ENCODE results near the gene MYEOV. TPM values are rescaled to one million over a fixed set of nuclear protein-coding genes. Genes with fewer than 3 reads are reported as not detected.

Gene MYEOV
- total RNA-seq, 2 donors from 2014 or later, result 1.1 to 1.3 TPM

- Histone ChIP-seq H3K36me3 (no peaks in the 10 kb centered on the region), H3K27ac (no peak overlapping the region), H3K4me3 (no peak overlapping the region), H3K4me1 (ENCODE audit: control insufficient read depth in 1 of 2, low read depth in 2 of 2) (no peaks in the 10 kb centered on the region), H3K27me3 (replicated peaks; ENCODE audit: insufficient read depth) (no peaks in the 10 kb centered on the region), H3K9me3 (no peaks in the 10 kb centered on the region)
- ATAC-seq (ENCODE audit: insufficient number of reproducible peaks, low FRiP score, low read depth) (no peak), DNase-seq (ENCODE audit: low spot score) (no peak)
- no peak for TF ChIP-seq CTCF (IDR thresholded peaks at IDR 0.05)
These were observed 8.2 kb upstream of the MYEOV start for GRCh38 chr11:69285766-69286165.

GRCh38 chr11:69286374-69287371, 7.3 kb upstream of the MYEOV start:
- no peak for TF ChIP-seq CTCF (IDR thresholded peaks at IDR 0.05)
- no peaks in the 10 kb centered on the region for H3K36me3 ChIP-seq
- H3K4me3 ChIP-seq, result no peak overlapping the region
- no peak overlapping the region for H3K27ac ChIP-seq
- ATAC-seq (ENCODE audit: insufficient number of reproducible peaks, low FRiP score, low read depth) (no peak), DNase-seq (ENCODE audit: low spot score) (no peak)
- no peaks in the 10 kb centered on the region for H3K9me3 ChIP-seq
- no peaks in the 10 kb centered on the region for H3K4me1 ChIP-seq (ENCODE audit: control insufficient read depth in 1 of 2, low read depth in 2 of 2)
- no peaks in the 10 kb centered on the region for H3K27me3 ChIP-seq (replicated peaks; ENCODE audit: insufficient read depth)

GRCh38 chr11:69287968-69288882, 5.7 kb upstream of the MYEOV start:
- DNase-seq (ENCODE audit: low spot score), result no peak

GRCh38 chr11:69288883-69289242, 5.1 kb upstream of the MYEOV start:
- no peak for ATAC-seq (ENCODE audit: insufficient number of reproducible peaks, low FRiP score, low read depth)
- H3K9me3 ChIP-seq, result no peaks in the 10 kb centered on the region
- no peak overlapping the region for H3K27ac ChIP-seq
- TF ChIP-seq CTCF (IDR thresholded peaks at IDR 0.05), result no peak
- no peaks in the 10 kb centered on the region for H3K4me1 ChIP-seq (ENCODE audit: control insufficient read depth in 1 of 2, low read depth in 2 of 2)
- no peak for DNase-seq (ENCODE audit: low spot score)
- H3K4me3 ChIP-seq, result no peak overlapping the region
- no peaks in the 10 kb centered on the region for H3K36me3 ChIP-seq
- no peaks in the 10 kb centered on the region for H3K27me3 ChIP-seq (replicated peaks; ENCODE audit: insufficient read depth)

More at GRCh38 chr11:69287968-69288882, 5.7 kb upstream of the MYEOV start:
- Histone ChIP-seq H3K36me3 (no peaks in the 10 kb centered on the region), H3K27ac (no peak overlapping the region), H3K4me3 (no peak overlapping the region), H3K9me3 (no peaks in the 10 kb centered on the region), H3K4me1 (ENCODE audit: control insufficient read depth in 1 of 2, low read depth in 2 of 2) (no peaks in the 10 kb centered on the region), H3K27me3 (replicated peaks; ENCODE audit: insufficient read depth) (no peaks in the 10 kb centered on the region)
- no peak for TF ChIP-seq CTCF (IDR thresholded peaks at IDR 0.05)
- ATAC-seq (ENCODE audit: insufficient number of reproducible peaks, low FRiP score, low read depth), result no peak

GRCh38 chr11:69290806-69291205, 3.1 kb upstream of the MYEOV start:
- no peak overlapping the region for H3K27ac ChIP-seq
- peaks cover 0 to 1% of the 10 kb centered on the region in 2 donors for H3K4me1 ChIP-seq (ENCODE audit: control insufficient read depth in 1 of 2, low read depth in 2 of 2)
- H3K4me3 ChIP-seq, result no peak overlapping the region
- H3K9me3 ChIP-seq, result no peaks in the 10 kb centered on the region
- no peak for DNase-seq (ENCODE audit: low spot score)
- H3K36me3 ChIP-seq, result no peaks in the 10 kb centered on the region
- no peak for ATAC-seq (ENCODE audit: insufficient number of reproducible peaks, low FRiP score, low read depth)
- no peak for TF ChIP-seq CTCF (IDR thresholded peaks at IDR 0.05)
- no peaks in the 10 kb centered on the region for H3K27me3 ChIP-seq (replicated peaks; ENCODE audit: insufficient read depth)

Data from thoracic aorta (tissue), 2 donors.